DOHH2 (cell line): ENCODE results near the gene GLIPR1.
"Not testable (repeated sequence)": the region's sequence is repeated elsewhere in the genome, so short reads cannot be mapped to it uniquely, and the experiment has no call there.

Experiments
- H3F3A ChIP-seq: fragments of 200-600 bp; sonication (generic), shearing (Covaris generic); 2 replicates; pipeline ENCODE4 v1.6.0; 2016; ENCODE audit warnings: antibody characterized with exemption, mild to moderate bottlenecking; ENCODE audit not compliant: control insufficient read depth, insufficient read depth
- H3K27ac ChIP-seq: fragments of 200-600 bp; sonication (generic); 2 replicates; pipeline ENCODE4 v1.5.1; 2014; ENCODE audit warnings: low read depth, mild to moderate bottlenecking, low read length, moderate library complexity
- H3K27me3 ChIP-seq: fragments of 200-600 bp; sonication (generic); 2 replicates; pipeline ENCODE4 v1.6.1; 2014; ENCODE audit warnings: mild to moderate bottlenecking, low read length, mixed read lengths; ENCODE audit not compliant: control insufficient read depth
- H3K36me3 ChIP-seq: fragments of 200-600 bp; sonication (generic); 2 replicates; pipeline ENCODE4 v1.6.1; 2014; ENCODE audit warnings: mild to moderate bottlenecking, low read length, moderate library complexity, mixed read lengths; ENCODE audit not compliant: control insufficient read depth
- H3K4me1 ChIP-seq: fragments of 200-600 bp; sonication (generic); 2 replicates; pipeline ENCODE4 v1.6.1; 2014; ENCODE audit warnings: mild to moderate bottlenecking, low read length, mixed read lengths; ENCODE audit not compliant: control insufficient read depth
- H3K4me2 ChIP-seq: fragments of 200-600 bp; sonication (generic); 2 replicates; pipeline ENCODE4 v1.6.0; 2014; ENCODE audit warnings: mild to moderate bottlenecking, low read length, moderate library complexity
- H3K4me3 ChIP-seq: fragments of 200-600 bp; sonication (generic); 2 replicates; pipeline ENCODE4 v1.5.1; 2014; ENCODE audit warnings: mild to moderate bottlenecking, low read length, mixed read lengths
- H3K79me2 ChIP-seq: fragments of 200-600 bp; sonication (generic); 2 replicates; pipeline ENCODE4 v1.6.1; 2014; ENCODE audit warnings: mild to moderate bottlenecking, low read length, mixed read lengths; ENCODE audit not compliant: control insufficient read depth
- H3K9me2 ChIP-seq: fragments of 200-600 bp; sonication (generic); replicated peaks from 2 replicates; pipeline ENCODE4 v1.6.1; 2014; ENCODE audit warnings: mild to moderate bottlenecking, low read length, mixed read lengths; ENCODE audit not compliant: control insufficient read depth
- H3K9me3 ChIP-seq: fragments of 200-600 bp; sonication (generic); 2 replicates; pipeline ENCODE4 v1.6.1; 2014; ENCODE audit warnings: antibody characterized with exemption, low read length, mixed read lengths; ENCODE audit not compliant: control insufficient read depth, insufficient read depth
- H4K20me1 ChIP-seq: fragments of 200-600 bp; sonication (generic); 2 replicates; pipeline ENCODE4 v1.6.0; 2014; ENCODE audit warnings: low read depth, mild to moderate bottlenecking, antibody characterized with exemption, low read length, moderate library complexity; ENCODE audit not compliant: control insufficient read depth, insufficient read depth
- EZH2phosphoT487 ChIP-seq: fragments of 200-600 bp; sonication (generic); IDR thresholded peaks from 2 replicates; pipeline ENCODE4 v1.6.1; 2017; ENCODE audit warnings: borderline replicate concordance, mild to moderate bottlenecking, antibody characterized with exemption, low read length, moderate library complexity, mixed read lengths
- TF ChIP-seq, protein P1 (sequence below): fragments of 200-600 bp; sonication (generic); IDR thresholded peaks from one replicate; pipeline ENCODE4 v1.5.1; 2014; ENCODE audit warnings: antibody characterized with exemption, mild to moderate bottlenecking, low read depth, low read length; ENCODE audit not compliant: poor library complexity, severe bottlenecking

GLIPR1 gene

DNA sequence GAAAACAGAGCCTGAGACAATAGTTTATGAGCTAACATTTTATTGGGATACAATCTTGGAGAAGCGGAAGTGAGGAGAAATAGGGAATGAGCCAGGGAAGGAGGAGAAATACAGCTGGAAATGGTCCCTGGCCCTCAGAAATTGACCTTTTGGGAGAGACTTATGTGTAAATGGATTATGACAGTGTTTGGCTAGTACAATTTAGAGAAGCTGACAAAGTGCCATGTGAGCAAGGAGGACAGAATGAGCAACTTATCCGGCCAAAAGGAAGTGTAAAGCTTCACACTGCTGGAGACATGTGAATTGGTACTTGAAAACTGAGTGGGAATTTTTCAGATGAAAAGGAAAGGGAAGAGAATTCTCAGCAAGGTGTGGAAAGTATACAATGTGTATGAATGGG is 2.9 kb downstream of the GLIPR1 start:
- peak overlapping the region; percentile 76 for H3K4me3 ChIP-seq
- peaks cover 60% of the 10 kb centered on the region for H3K4me1 ChIP-seq

DNA sequence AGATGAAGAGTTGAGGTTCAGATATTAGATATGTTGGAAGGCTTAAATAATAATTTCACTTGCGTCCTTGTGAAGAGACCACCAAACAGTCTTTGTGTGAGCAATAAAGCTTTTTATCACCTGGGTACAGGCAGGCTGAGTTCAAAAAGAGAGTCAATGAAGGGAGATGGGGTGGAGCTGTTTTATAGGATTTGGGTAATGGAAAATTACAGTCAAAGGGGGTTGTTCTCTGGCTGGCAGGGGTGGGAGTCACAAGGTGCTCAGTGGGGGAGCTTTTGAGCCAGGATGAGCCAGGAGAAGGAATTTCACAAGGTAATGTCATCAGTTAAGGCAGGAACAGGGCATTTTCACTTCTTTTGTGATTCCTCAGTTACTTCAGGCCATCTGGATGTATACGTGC is 3.9 kb downstream of the GLIPR1 start:
- not testable (repeated sequence) for H3K9me3 ChIP-seq, H4K20me1 ChIP-seq, H3K27me3 ChIP-seq, H3K27ac ChIP-seq, H3K9me2 ChIP-seq
- H3K4me3 ChIP-seq: peak overlapping the region; percentile 76
- H3F3A ChIP-seq: peaks cover 22% of the 10 kb centered on the region
- H3K4me2 ChIP-seq: peak overlapping the region; percentile 73
- H3K36me3 ChIP-seq: peaks cover 52% of the 10 kb centered on the region
- H3K4me1 ChIP-seq: peaks cover 49% of the 10 kb centered on the region
- H3K79me2 ChIP-seq: peaks cover 52% of the 10 kb centered on the region

More for the DNA sequence above, 2.9 kb downstream of the GLIPR1 start:
- Histone ChIP-seq H3K27ac (peak overlapping the region; percentile 87), H4K20me1 (no peaks in the 10 kb centered on the region), H3K79me2 (peaks cover 52% of the 10 kb centered on the region), H3F3A (peaks cover 22% of the 10 kb centered on the region), H3K9me2 (no peaks in the 10 kb centered on the region), H3K9me3 (no peaks in the 10 kb centered on the region), H3K27me3 (no peaks in the 10 kb centered on the region), H3K36me3 (peaks cover 46% of the 10 kb centered on the region), H3K4me2 (peak overlapping the region; percentile 73)
- TF ChIP-seq, protein P1, sequence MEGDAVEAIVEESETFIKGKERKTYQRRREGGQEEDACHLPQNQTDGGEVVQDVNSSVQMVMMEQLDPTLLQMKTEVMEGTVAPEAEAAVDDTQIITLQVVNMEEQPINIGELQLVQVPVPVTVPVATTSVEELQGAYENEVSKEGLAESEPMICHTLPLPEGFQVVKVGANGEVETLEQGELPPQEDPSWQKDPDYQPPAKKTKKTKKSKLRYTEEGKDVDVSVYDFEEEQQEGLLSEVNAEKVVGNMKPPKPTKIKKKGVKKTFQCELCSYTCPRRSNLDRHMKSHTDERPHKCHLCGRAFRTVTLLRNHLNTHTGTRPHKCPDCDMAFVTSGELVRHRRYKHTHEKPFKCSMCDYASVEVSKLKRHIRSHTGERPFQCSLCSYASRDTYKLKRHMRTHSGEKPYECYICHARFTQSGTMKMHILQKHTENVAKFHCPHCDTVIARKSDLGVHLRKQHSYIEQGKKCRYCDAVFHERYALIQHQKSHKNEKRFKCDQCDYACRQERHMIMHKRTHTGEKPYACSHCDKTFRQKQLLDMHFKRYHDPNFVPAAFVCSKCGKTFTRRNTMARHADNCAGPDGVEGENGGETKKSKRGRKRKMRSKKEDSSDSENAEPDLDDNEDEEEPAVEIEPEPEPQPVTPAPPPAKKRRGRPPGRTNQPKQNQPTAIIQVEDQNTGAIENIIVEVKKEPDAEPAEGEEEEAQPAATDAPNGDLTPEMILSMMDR: no peak
- no peak for TF ChIP-seq EZH2phosphoT487

DNA sequence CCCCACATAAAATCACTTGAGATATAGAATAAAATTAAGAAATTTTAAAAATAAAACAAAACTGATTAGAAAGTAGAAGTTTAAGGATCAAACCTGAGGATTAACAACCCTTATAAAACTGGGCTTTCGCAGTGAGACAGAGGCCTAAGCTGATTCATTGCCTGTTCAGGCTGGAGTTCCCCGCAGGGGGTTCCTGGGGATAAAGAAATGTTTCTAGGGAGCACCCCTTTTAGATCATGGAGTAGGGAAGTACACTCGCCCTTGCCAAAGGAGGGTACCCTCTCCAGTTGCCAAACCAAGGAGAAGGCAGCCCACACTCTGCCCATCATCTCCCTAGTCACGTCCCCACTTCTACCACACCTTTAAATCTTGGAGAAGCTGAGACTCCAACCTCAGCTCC is 6.8 kb downstream of the GLIPR1 start:
- H3K36me3 ChIP-seq: peaks cover 62% of the 10 kb centered on the region
- peaks cover 36% of the 10 kb centered on the region for H3K79me2 ChIP-seq
- no peaks in the 10 kb centered on the region for H3K9me2 ChIP-seq
- H3K27ac ChIP-seq: no peak overlapping the region
- H3F3A ChIP-seq: peaks cover 11% of the 10 kb centered on the region; the same call in 1 of the 2 replicates
- no peak overlapping the region for H3K4me2 ChIP-seq
- TF ChIP-seq, protein P1: no peak
- no peak for TF ChIP-seq EZH2phosphoT487
- H4K20me1 ChIP-seq: no peaks in the 10 kb centered on the region
- peaks cover 29% of the 10 kb centered on the region for H3K4me1 ChIP-seq
- H3K4me3 ChIP-seq: no peak overlapping the region
- no peaks in the 10 kb centered on the region for H3K27me3 ChIP-seq
- no peaks in the 10 kb centered on the region for H3K9me3 ChIP-seq

DNA sequence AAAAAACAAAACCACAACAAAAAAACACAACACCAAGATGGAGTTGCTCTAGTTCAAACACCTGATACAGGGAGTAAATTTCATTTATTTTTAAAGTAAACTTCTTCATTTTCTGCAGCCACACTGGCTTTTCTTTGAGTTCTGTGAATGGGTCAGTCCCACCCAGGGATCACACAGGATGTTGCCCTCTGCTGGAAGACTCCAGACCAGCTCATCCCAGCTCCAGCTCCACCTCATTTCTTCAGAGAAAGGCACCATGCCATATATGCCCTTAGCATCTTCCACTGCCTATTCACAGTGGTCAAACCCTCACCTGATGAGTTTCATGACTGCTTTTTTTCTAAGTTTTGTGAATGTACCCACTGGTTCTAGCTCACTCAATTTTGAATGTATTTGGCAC is 8.0 kb downstream of the GLIPR1 start:
- H4K20me1 ChIP-seq: no peaks in the 10 kb centered on the region
- no peak for TF ChIP-seq EZH2phosphoT487
- TF ChIP-seq, protein P1: peak; percentile 49
- H3K4me2 ChIP-seq: no peak overlapping the region
- H3K4me3 ChIP-seq: no peak overlapping the region
- H3K79me2 ChIP-seq: peaks cover 23% of the 10 kb centered on the region
- peaks cover 17% of the 10 kb centered on the region for H3K4me1 ChIP-seq
- peaks cover 11% of the 10 kb centered on the region; the same call in 1 of the 2 replicates for H3F3A ChIP-seq
- H3K36me3 ChIP-seq: peaks cover 61% of the 10 kb centered on the region
- no peaks in the 10 kb centered on the region for H3K9me3 ChIP-seq
- H3K9me2 ChIP-seq: no peaks in the 10 kb centered on the region
- H3K27me3 ChIP-seq: no peaks in the 10 kb centered on the region
- no peak overlapping the region for H3K27ac ChIP-seq
